Bronchial epithelial cell (primary cell): ENCODE results near the gene NEK4. TPM values are rescaled to one million over a fixed set of nuclear protein-coding genes. Genes with fewer than 3 reads are reported as not detected.

ENCODE experiments used
- DNase-seq: peaks from one replicate; pipeline ENCODE4 v3.0.0-alpha.2; 2010; ENCODE audit warnings: low read depth
- FAIRE-seq: peaks from 2 replicates; lab custom pipeline; 2011; peaks lifted over from hg19 to GRCh38; lab: Jason Lieb, UNC
- H3K27me3 ChIP-seq: 2 replicates; pipeline ENCODE4 v1.5.1; 2011; ENCODE audit warnings: low read length; ENCODE audit not compliant: control insufficient read depth, insufficient read depth
- H3K36me3 ChIP-seq: 2 replicates; pipeline ENCODE4 v1.5.1; 2011; ENCODE audit warnings: low read length; ENCODE audit not compliant: control insufficient read depth, insufficient read depth
- H3K4me3 ChIP-seq: 2 replicates; pipeline ENCODE4 v1.5.1; 2011; ENCODE audit warnings: mild to moderate bottlenecking, low read depth, low read length, control low read depth
- CTCF ChIP-seq: IDR thresholded peaks from 2 replicates; pipeline ENCODE4 v1.5.1; 2011; ENCODE audit warnings: mild to moderate bottlenecking, moderate library complexity, low read length, control low read depth, inconsistent platforms; ENCODE audit not compliant: insufficient read depth, severe bottlenecking
- total RNA-seq: library from RNA; depleted of rRNA; stranded (reverse); fragments of >200 nt; gene quantifications from 2 replicates; pipeline ENCODE4 v1.2.1, GENCODE V29; 2014

NEK4 gene
- total RNA-seq, 1 donor from 2014 or later: 20.5 TPM

- DNase-seq (no peak), FAIRE-seq (peak; percentile 23)
- Histone ChIP-seq H3K4me3 (no peak overlapping the region), H3K36me3 (no peaks in the 10 kb centered on the region), H3K27me3 (no peaks in the 10 kb centered on the region)
- no peak for TF ChIP-seq CTCF
Observed at GRCh38 chr3:52816199-52816598, 45.5 kb upstream of the NEK4 start.

- no peak for TF ChIP-seq CTCF
- FAIRE-seq (no peak), DNase-seq (no peak)
- Histone ChIP-seq H3K4me3 (no peak overlapping the region), H3K36me3 (no peaks in the 10 kb centered on the region), H3K27me3 (no peaks in the 10 kb centered on the region)
Observed at GRCh38 chr3:52813810-52814209, 43.1 kb upstream of the NEK4 start.

- DNase-seq: no peak
- H3K4me3 ChIP-seq: no peak overlapping the region
- no peak for TF ChIP-seq CTCF
- no peaks in the 10 kb centered on the region for H3K36me3 ChIP-seq
- FAIRE-seq: no peak
- no peaks in the 10 kb centered on the region for H3K27me3 ChIP-seq
Observed at GRCh38 chr3:52811452-52812011, 40.8 kb upstream of the NEK4 start.

GRCh38 chr3:52810923-52811322, 40.2 kb upstream of the NEK4 start:
- TF ChIP-seq CTCF: no peak
- H3K27me3 ChIP-seq: no peaks in the 10 kb centered on the region

GRCh38 chr3:52809662-52810377, 39.1 kb upstream of the NEK4 start:
- no peak for FAIRE-seq
- Histone ChIP-seq H3K4me3 (no peak overlapping the region), H3K27me3 (no peaks in the 10 kb centered on the region), H3K36me3 (no peaks in the 10 kb centered on the region)
- no peak for DNase-seq
- no peak for TF ChIP-seq CTCF

More at GRCh38 chr3:52810923-52811322, 40.2 kb upstream of the NEK4 start:
- no peaks in the 10 kb centered on the region for H3K36me3 ChIP-seq
- H3K4me3 ChIP-seq: no peak overlapping the region
- no peak for FAIRE-seq
- DNase-seq: no peak
